ENCODE results near the gene ANKRD13A.

DNA sequence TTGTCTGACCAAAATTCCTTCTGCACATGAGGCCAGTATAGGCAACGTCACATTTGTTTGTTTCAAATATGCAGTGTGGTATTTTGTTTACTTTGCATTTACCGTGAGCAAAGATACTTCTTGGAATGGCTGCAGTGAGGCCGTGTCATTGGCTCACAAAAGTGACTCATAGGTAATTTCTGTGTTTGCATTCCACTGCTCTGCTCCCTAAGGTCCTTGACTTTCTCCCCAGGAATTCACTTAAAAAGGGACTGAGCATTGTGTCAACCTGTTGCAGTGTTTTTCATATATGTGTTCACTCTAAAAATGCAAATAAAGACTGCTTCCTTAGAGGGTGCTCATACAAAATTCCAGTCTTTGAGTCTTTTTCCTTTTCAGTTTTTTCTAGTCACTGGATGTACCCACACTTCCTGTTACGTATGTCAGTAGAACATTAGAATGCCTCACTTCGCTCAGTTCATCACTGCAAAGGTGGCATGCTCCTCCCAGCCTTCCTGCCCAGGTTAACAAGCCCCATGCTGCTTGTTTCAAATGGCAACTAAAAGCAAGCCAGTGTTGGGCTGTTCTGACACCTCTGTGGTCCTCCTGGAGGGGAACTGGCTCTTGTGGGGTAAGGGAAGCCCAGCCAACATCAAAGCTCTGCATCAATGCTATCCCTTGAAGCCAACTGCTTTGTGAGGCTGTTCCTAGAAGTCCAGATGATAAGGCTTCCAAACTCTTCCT is 40.0 kb downstream of the ANKRD13A start:
- TF ChIP-seq EZH2phosphoT487 (IDR thresholded peaks at IDR 0.05; ENCODE audit: insufficient read depth, low read depth) (no peak), EZH2 (IDR thresholded peaks at IDR 0.05; ENCODE audit: insufficient read depth, poor library complexity, severe bottlenecking) (no peak)
